HepG2 (cell line): ENCODE measurements around the gene USP35. TPM values are rescaled to one million over a fixed set of nuclear protein-coding genes. Genes with fewer than 3 reads are reported as not detected.

ENCODE experiments used
- ATAC-seq: fragments of 200-7000 bp; cut with Tn5 transposase; 3 replicates; pipeline ENCODE4 v1.9.1; 2020; ENCODE audit warnings: mild to moderate bottlenecking, moderate library complexity
- BruUV-seq: library from RNA; stranded (reverse); fragments of 400-500 nt; replicated peaks from 2 replicates; lab custom pipeline; 2021; lab: Mats Ljungman, UMichigan
- CTCF ChIA-PET: fragments of 300-600 bp; formaldehyde crosslinking; extraction: SDS; loops from one replicate; lab custom pipeline; 2021; ENCODE audit warnings: low total read pairs, inconsistent platforms, low intra/inter-chr PET ratio; lab: Yijun Ruan, JAX
- POLR2A ChIA-PET: fragments of 350-600 bp; sonication (Branson Sonifier 250); formaldehyde crosslinking; loops from one replicate; lab custom pipeline; 2020; ENCODE audit warnings: antibody characterized with exemption, inconsistent platforms; lab: Yijun Ruan, JAX
- DNase-seq: peaks from one replicate; pipeline ENCODE4 v3.0.0-alpha.2; 2015; ENCODE audit warnings: low spot score
- FAIRE-seq: peaks from 3 replicates; lab custom pipeline; 2011; peaks lifted over from hg19 to GRCh38; lab: Jason Lieb, UNC
- H2AFZ ChIP-seq: one replicate; pipeline ENCODE4 v1.6.1; 2011; ENCODE audit warnings: low read length, inconsistent platforms
- H3K27ac ChIP-seq: fragments of 300-600 bp; 3 replicates; pipeline ENCODE4 v1.8.0; 2011; ENCODE audit warnings: mixed run types, mild to moderate bottlenecking, mixed read lengths, low read length, inconsistent platforms; ENCODE audit not compliant: insufficient read depth; ENCODE audit errors: extremely low read length
- H3K27me3 ChIP-seq, 2 experiments: fragments of 200-600 bp in 1 of 2; 2 replicates in 1 of 2; 3 replicates in 1 of 2; pipeline versions ENCODE4 v1.6.0 to v1.8.0; 2011; ENCODE audit warnings: low read length in 2 of 2, mild to moderate bottlenecking in 2 of 2, moderate library complexity in 2 of 2, inconsistent platforms in 1 of 2; ENCODE audit not compliant: insufficient read depth in 2 of 2, control insufficient read depth in 1 of 2
- H3K36me3 ChIP-seq, 2 experiments: fragments of 200-600 bp in 1 of 2; replicated peaks in 1 of 2; 2 replicates in 1 of 2; 3 replicates in 1 of 2; pipeline versions ENCODE4 v1.5.1 to v1.8.0; 2011; ENCODE audit warnings: low read length in 2 of 2, inconsistent platforms in 1 of 2; ENCODE audit not compliant: insufficient read depth in 2 of 2, control insufficient read depth in 1 of 2
- H3K4me1 ChIP-seq: 2 replicates; pipeline ENCODE4 v1.5.1; 2012; ENCODE audit warnings: low read length, inconsistent platforms; ENCODE audit not compliant: insufficient read depth
- H3K4me2 ChIP-seq: 2 replicates; pipeline ENCODE4 v1.6.0; 2011; ENCODE audit warnings: low read depth, low read length, inconsistent platforms
- H3K4me3 ChIP-seq, 3 experiments: fragments of 200-600 bp in 1 of 3; sonication (generic), shearing (Covaris generic) in 1 of 3; replicated peaks in 1 of 3; 2 replicates each; pipeline ENCODE4 v1.5.1; 2011 to 2016; ENCODE audit warnings: low read length in 3 of 3, inconsistent platforms in 2 of 3, low read depth in 2 of 3, mild to moderate bottlenecking in 2 of 3, control low read depth in 1 of 3, mixed read lengths in 1 of 3; ENCODE audit not compliant: insufficient read depth in 1 of 3
- H3K79me2 ChIP-seq: one replicate; pipeline ENCODE4 v1.6.1; 2011; ENCODE audit warnings: low read length, inconsistent platforms; ENCODE audit not compliant: insufficient read depth
- H3K9ac ChIP-seq: 2 replicates; pipeline ENCODE4 v1.6.0; 2011; ENCODE audit warnings: mild to moderate bottlenecking, low read depth, low read length, inconsistent platforms; ENCODE audit not compliant: insufficient read depth
- H3K9me3 ChIP-seq: 2 replicates; pipeline ENCODE4 v1.5.1; 2012; ENCODE audit warnings: mild to moderate bottlenecking, low read length
- H4K20me1 ChIP-seq: 2 replicates; pipeline ENCODE4 v1.6.0; 2011; ENCODE audit warnings: inconsistent platforms, mild to moderate bottlenecking, low read length, moderate library complexity; ENCODE audit not compliant: insufficient read depth
- ETV6 ChIP-seq: sonication (generic); formaldehyde crosslinking; conservative IDR thresholded peaks from 2 replicates; pipeline ENCODE4 v1.4.0; 2020; ENCODE audit warnings: missing genetic modification reagents
- KDM2A ChIP-seq: sonication (generic); formaldehyde crosslinking; IDR thresholded peaks from 2 replicates; pipeline ENCODE4 v1.4.0; 2020; ENCODE audit warnings: low read depth, missing genetic modification reagents, borderline replicate concordance
- KMT2A ChIP-seq: sonication (generic); formaldehyde crosslinking; IDR thresholded peaks from 2 replicates; pipeline ENCODE4 v1.4.0; 2020; ENCODE audit warnings: missing genetic modification reagents
- LBX2 ChIP-seq: sonication (generic); formaldehyde crosslinking; IDR thresholded peaks from 2 replicates; pipeline ENCODE4 v1.5.0; 2020; ENCODE audit warnings: missing genetic modification reagents, mild to moderate bottlenecking, borderline replicate concordance
- MYPOP ChIP-seq: sonication (generic); formaldehyde crosslinking; IDR thresholded peaks from 2 replicates; pipeline ENCODE4 v1.8.1; 2023; ENCODE audit warnings: mild to moderate bottlenecking, moderate library complexity, missing genetic modification reagents
- PLRG1 ChIP-seq: fragments of 450-650 bp; conservative IDR thresholded peaks from 2 replicates; pipeline ENCODE4 v1.6.1; 2016
- RARA ChIP-seq: IDR thresholded peaks from 2 replicates; pipeline ENCODE4 v1.6.1; 2016; ENCODE audit warnings: missing genetic modification reagents, missing compliant biosample characterization
- RARG ChIP-seq: sonication (generic); formaldehyde crosslinking; IDR thresholded peaks from 2 replicates; pipeline ENCODE4 v1.4.0; 2020; ENCODE audit warnings: low read depth, mild to moderate bottlenecking, missing genetic modification reagents
- UBTF ChIP-seq: sonication (generic); formaldehyde crosslinking; IDR thresholded peaks from 2 replicates; pipeline ENCODE4 v1.4.0; 2020; ENCODE audit warnings: mild to moderate bottlenecking, missing genetic modification reagents
- ZMYM3 ChIP-seq: sonication (generic); formaldehyde crosslinking; IDR thresholded peaks from 2 replicates; pipeline ENCODE4 v1.5.1; 2020; ENCODE audit warnings: mild to moderate bottlenecking, missing genetic modification reagents
- ZNF138 ChIP-seq: sonication (generic); formaldehyde crosslinking; IDR thresholded peaks from 2 replicates; pipeline ENCODE4 v1.5.0; 2020; ENCODE audit warnings: mild to moderate bottlenecking, low read depth, missing genetic modification reagents
- ZNF280D ChIP-seq: sonication (generic); formaldehyde crosslinking; IDR thresholded peaks from 2 replicates; pipeline ENCODE4 v1.5.1; 2020; ENCODE audit warnings: mild to moderate bottlenecking, missing genetic modification reagents
- ZNF296 ChIP-seq: sonication (generic); formaldehyde crosslinking; conservative IDR thresholded peaks from 2 replicates; pipeline ENCODE4 v1.5.0; 2020; ENCODE audit warnings: mild to moderate bottlenecking, missing genetic modification reagents
- ZNF44 ChIP-seq: sonication (generic); formaldehyde crosslinking; IDR thresholded peaks from 2 replicates; pipeline ENCODE4 v1.5.1; 2020; ENCODE audit warnings: mild to moderate bottlenecking, missing genetic modification reagents
- ZNF773 ChIP-seq: sonication (generic); formaldehyde crosslinking; IDR thresholded peaks from 2 replicates; pipeline ENCODE4 v1.4.0; 2020; ENCODE audit warnings: missing genetic modification reagents, borderline replicate concordance
- in situ Hi-C: cut with HindIII; loops from 2 replicates; pipeline ENCODE4 v1.10.0; 2017; ENCODE audit warnings: low pct_unique_long_range_greater_than_20kb; ENCODE audit not compliant: extremely low pct_ligation_motif_present
- intact Hi-C: fragments of 100-400 bp; cut with micrococcal nuclease; formaldehyde crosslinking; loops from one replicate; pipeline ENCODE4 v1.10.0; 2022; ENCODE audit not compliant: unreplicated experiment
- polyA plus RNA-seq, 8 experiments: library from polyadenylated mRNA; depleted of rRNA in 3 of 8; stranded (reverse) in 7 of 8; unstranded in 1 of 8; fragments of >200 nt; fragmentation: Illumina TruSeq in 4 of 8; extraction: Trizol in 4 of 8; gene quantifications; 2 replicates each; pipeline versions ENCODE4 v1.2.1 to v1.2.3, GENCODE V29; 2011 to 2016; ENCODE audit warnings: low read depth in 4 of 8, missing spikeins in 1 of 8, mixed read lengths in 1 of 8; ENCODE audit not compliant: insufficient read depth in 1 of 8
- total RNA-seq, 5 experiments: library from RNA; depleted of rRNA; stranded (reverse); fragments of >200 nt; fragmentation: Illumina TruSeq; extraction: Trizol; gene quantifications; 2 replicates each; pipeline ENCODE4 v1.2.3, GENCODE V29; 2016; ENCODE audit warnings: low read depth in 1 of 5

USP35 gene
- total and polyA plus RNA-seq, 2 of the 13 experiments (the other 11 are each of a cell fraction or from before 2014, with no cell fraction given), result 4.6 to 7.7 TPM

GRCh38 chr11:78150754-78151153 lies 38.0 kb upstream of the USP35 start (continued):
- no peak for TF ChIP-seq ZNF44
- peak; percentile 43 for TF ChIP-seq RARA (CRISPR knock-in tag)
- TF ChIP-seq ZNF296, result no peak
- TF ChIP-seq ZNF280D (CRISPR knock-in tag), result no peak

GRCh38 chr11:78151804-78152203 lies 36.9 kb upstream of the USP35 start:
- Histone ChIP-seq H2AFZ (no peak overlapping the region), H3K4me2 (no peak overlapping the region), H3K9me3 (no peaks in the 10 kb centered on the region), H3K27me3 (no peaks in the 10 kb centered on the region), H3K79me2 (no peaks in the 10 kb centered on the region), H3K9ac (no peak overlapping the region), H3K27ac (no peak overlapping the region), H3K36me3 (no peaks in the 10 kb centered on the region; a peak in 1 of 5 replicates), H3K4me1 (peaks cover 46% of the 10 kb centered on the region), H4K20me1 (no peaks in the 10 kb centered on the region), H3K4me3 (no peak overlapping the region)
- ChIA-PET CTCF (no interaction called here), POLR2A (interaction anchor here (0.7 kb wide), 1 partner anchor 19 kb away, joined by 3 read pairs; no protein-coding TSS in a partner anchor)
- in situ Hi-C loops, result no loop called here
- DNase-seq, result no peak
- FAIRE-seq, result no peak
- intact Hi-C loops, result no loop called here
- BruUV-seq, result no TSS peak
- no peak for ATAC-seq
- TF ChIP-seq RARG (no peak), KDM2A (CRISPR knock-in tag) (no peak), UBTF (CRISPR knock-in tag) (no peak), ZNF773 (CRISPR knock-in tag) (no peak), ETV6 (no peak), LBX2 (CRISPR knock-in tag) (no peak), MYPOP (CRISPR knock-in tag) (no peak), ZMYM3 (CRISPR knock-in tag) (no peak), ZNF138 (no peak), PLRG1 (no peak), KMT2A (CRISPR knock-in tag) (no peak)
